HEK293T (cell line): ENCODE data around the gene KYNU.

ENCODE experiments used
- ARNT ChIP-seq: fragments of 450-650 bp; IDR thresholded peaks from 2 replicates; pipeline ENCODE4 v1.6.1; 2017; ENCODE audit warnings: mild to moderate bottlenecking
- BHLHE40 ChIP-seq: fragments of 450-650 bp; IDR thresholded peaks from 2 replicates; pipeline ENCODE4 v1.6.1; 2016; ENCODE audit warnings: mild to moderate bottlenecking, moderate library complexity, borderline replicate concordance
- ELF4 ChIP-seq: fragments of 450-650 bp; IDR thresholded peaks from 2 replicates; pipeline ENCODE4 v1.6.1; 2017; ENCODE audit warnings: antibody characterized with exemption
- FOXA1 ChIP-seq: fragments of 450-650 bp; IDR thresholded peaks from 2 replicates; pipeline ENCODE4 v1.6.1; 2016; ENCODE audit warnings: mild to moderate bottlenecking
- FOXK2 ChIP-seq: fragments of 450-650 bp; IDR thresholded peaks from 2 replicates; pipeline ENCODE4 v1.6.1; 2016; ENCODE audit warnings: mild to moderate bottlenecking
- FOXM1 ChIP-seq: fragments of 450-650 bp; IDR thresholded peaks from 2 replicates; pipeline ENCODE4 v1.6.1; 2017; ENCODE audit warnings: mild to moderate bottlenecking, borderline replicate concordance
- HDGF ChIP-seq: fragments of 450-650 bp; IDR thresholded peaks from 2 replicates; pipeline ENCODE4 v1.6.1; 2017; ENCODE audit warnings: antibody characterized with exemption, borderline replicate concordance
- L3MBTL2 ChIP-seq: fragments of 450-650 bp; conservative IDR thresholded peaks from 2 replicates; pipeline ENCODE4 v1.6.1; 2016; ENCODE audit warnings: mild to moderate bottlenecking
- LEF1 ChIP-seq: fragments of 450-650 bp; IDR thresholded peaks from 2 replicates; pipeline ENCODE4 v1.6.1; 2017; ENCODE audit warnings: mild to moderate bottlenecking, borderline replicate concordance
- SP1 ChIP-seq: fragments of 450-650 bp; IDR thresholded peaks from 2 replicates; pipeline ENCODE4 v1.6.1; 2017
- SUZ12 ChIP-seq: fragments of 450-650 bp; IDR thresholded peaks from 2 replicates; pipeline ENCODE4 v1.6.1; 2016; ENCODE audit warnings: mild to moderate bottlenecking
- TARDBP ChIP-seq: fragments of 450-650 bp; IDR thresholded peaks from 2 replicates; pipeline ENCODE4 v1.6.1; 2016
- ZNF384 ChIP-seq: fragments of 450-650 bp; IDR thresholded peaks from 2 replicates; pipeline ENCODE4 v1.6.1; 2016

DNA sequence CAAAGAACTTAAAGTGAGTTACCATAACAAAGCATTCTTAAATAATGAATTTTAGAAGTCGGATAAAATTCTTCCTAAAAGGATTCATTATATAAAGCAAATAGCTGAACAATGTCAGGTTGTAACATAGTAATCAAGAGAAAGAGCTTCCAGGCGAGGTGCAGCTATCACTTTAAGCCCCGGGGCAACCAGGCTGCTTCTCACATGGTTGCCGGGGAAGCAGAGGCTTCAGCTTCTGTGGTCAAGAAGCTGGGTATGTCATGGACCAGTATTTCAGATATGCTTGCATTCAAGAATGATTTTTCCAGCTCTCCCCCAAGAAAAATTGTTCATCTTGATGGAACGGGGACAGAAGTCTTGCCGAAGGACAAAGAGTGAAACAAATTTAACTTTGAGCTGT is 23.6 kb upstream of the KYNU start:
- TF ChIP-seq BHLHE40 (no peak), ELF4 (no peak), ARNT (no peak), LEF1 (no peak), SUZ12 (no peak), TARDBP (no peak), HDGF (no peak), FOXM1 (no peak), SP1 (no peak), ZNF384 (no peak), L3MBTL2 (no peak), FOXK2 (no peak), FOXA1 (no peak)
